WTC11 (cell line): ENCODE results near the gene MC3R. TPM values are rescaled to one million over a fixed set of nuclear protein-coding genes. Genes with fewer than 3 reads are reported as not detected.

Source experiments
- ATAC-seq: fragments of 200-7000 bp; cut with Tn5 transposase; 2 replicates; pipeline ENCODE4 v1.10.0; 2021; ENCODE audit warnings: mild to moderate bottlenecking, moderate library complexity
- CTCF ChIA-PET: fragments of 300-600 bp; sonication (Branson Sonifier 250); formaldehyde crosslinking; loops from one replicate; lab custom pipeline; 2021; ENCODE audit warnings: antibody characterized with exemption; lab: Charles Lee
- POLR2A ChIA-PET: fragments of 350-600 bp; sonication (Branson Sonifier 250); formaldehyde crosslinking; loops from one replicate; lab custom pipeline; 2021; ENCODE audit warnings: antibody characterized with exemption; lab: Charles Lee
- DNase-seq: peaks from one replicate; pipeline ENCODE4 v3.0.0; 2021; ENCODE audit warnings: low spot score
- H3K27ac Mint-ChIP-seq: 2 replicates; pipeline ENCODE4 v1.8.0; 2021; ENCODE audit warnings: mixed read lengths
- H3K27me3 Mint-ChIP-seq: 2 replicates; pipeline ENCODE4 v1.8.0; 2021; ENCODE audit warnings: low read depth, mild to moderate bottlenecking, moderate library complexity, mixed read lengths
- H3K36me3 Mint-ChIP-seq: 2 replicates; pipeline ENCODE4 v1.8.0; 2021; ENCODE audit warnings: mixed read lengths
- H3K4me1 Mint-ChIP-seq: 2 replicates; pipeline ENCODE4 v1.8.0; 2022; ENCODE audit warnings: mixed read lengths
- H3K4me3 Mint-ChIP-seq: 2 replicates; pipeline ENCODE4 v1.8.0; 2021; ENCODE audit warnings: mild to moderate bottlenecking, moderate library complexity, mixed read lengths
- H3K9me3 Mint-ChIP-seq: 2 replicates; pipeline ENCODE4 v1.8.0; 2021; ENCODE audit warnings: mixed read lengths
- AFF4 ChIP-seq: sonication (generic); formaldehyde crosslinking; IDR thresholded peaks from 2 replicates; pipeline ENCODE4 v1.8.1; 2023; ENCODE audit warnings: mild to moderate bottlenecking, missing genetic modification reagents, borderline replicate concordance
- AR ChIP-seq: fragments of 250-450 bp; sonication (Bioruptor Pico); IDR thresholded peaks from 2 replicates; pipeline ENCODE4 v1.9.0; 2021; ENCODE audit warnings: mild to moderate bottlenecking
- ATF2 ChIP-seq: sonication (generic); formaldehyde crosslinking; IDR thresholded peaks from 2 replicates; pipeline ENCODE4 v1.8.1; 2022; ENCODE audit warnings: low read depth, missing genetic modification reagents, borderline replicate concordance
- ATF6 ChIP-seq: sonication (generic); formaldehyde crosslinking; IDR thresholded peaks from 2 replicates; pipeline ENCODE4 v1.8.1; 2023; ENCODE audit warnings: mild to moderate bottlenecking, missing genetic modification reagents
- CDX4 ChIP-seq: fragments of 250-450 bp; sonication (Bioruptor Pico); IDR thresholded peaks from 2 replicates; pipeline ENCODE4 v1.9.0; 2021; ENCODE audit warnings: moderate library complexity, mild to moderate bottlenecking, inconsistent platforms, borderline replicate concordance
- E2F1 ChIP-seq: sonication (generic); formaldehyde crosslinking; IDR thresholded peaks from 2 replicates; pipeline ENCODE4 v1.8.0; 2022; ENCODE audit warnings: mild to moderate bottlenecking, missing genetic modification reagents
- ERG ChIP-seq: fragments of 250-450 bp; sonication (Bioruptor Pico); IDR thresholded peaks from 2 replicates; pipeline ENCODE4 v1.8.0; 2021; ENCODE audit warnings: mild to moderate bottlenecking
- ESRRA ChIP-seq: sonication (generic); formaldehyde crosslinking; IDR thresholded peaks from 2 replicates; pipeline ENCODE4 v1.8.1; 2022; ENCODE audit warnings: mild to moderate bottlenecking, missing genetic modification reagents, borderline replicate concordance
- ETV6 ChIP-seq: sonication (generic); formaldehyde crosslinking; IDR thresholded peaks from 2 replicates; pipeline ENCODE4 v1.8.1; 2022; ENCODE audit warnings: mild to moderate bottlenecking, missing genetic modification reagents
- FOXJ3 ChIP-seq: sonication (generic); formaldehyde crosslinking; IDR thresholded peaks from 2 replicates; pipeline ENCODE4 v1.9.0; 2021; ENCODE audit warnings: missing genetic modification reagents, mild to moderate bottlenecking, borderline replicate concordance
- HMGA2 ChIP-seq: fragments of 250-450 bp; sonication (Bioruptor Pico); IDR thresholded peaks from 2 replicates; pipeline ENCODE4 v1.4.0; 2021; ENCODE audit warnings: mild to moderate bottlenecking, moderate library complexity
- HMGXB4 ChIP-seq: sonication (generic); formaldehyde crosslinking; IDR thresholded peaks from 2 replicates; pipeline ENCODE4 v1.8.1; 2023; ENCODE audit warnings: mild to moderate bottlenecking, moderate library complexity, missing genetic modification reagents
- SOX15 ChIP-seq: fragments of 250-450 bp; sonication (Bioruptor Pico); IDR thresholded peaks from 2 replicates; pipeline ENCODE4 v1.9.0; 2021; ENCODE audit warnings: mild to moderate bottlenecking
- TEAD4 ChIP-seq: sonication (generic); formaldehyde crosslinking; IDR thresholded peaks from 2 replicates; pipeline ENCODE4 v1.8.0; 2022; ENCODE audit warnings: mild to moderate bottlenecking, missing genetic modification reagents
- TP53 ChIP-seq: sonication (generic); formaldehyde crosslinking; IDR thresholded peaks from 2 replicates; pipeline ENCODE4 v1.8.1; 2023; ENCODE audit warnings: mild to moderate bottlenecking, missing genetic modification reagents
- ZNF317 ChIP-seq: sonication (generic); formaldehyde crosslinking; IDR thresholded peaks from 2 replicates; pipeline ENCODE4 v1.8.1; 2023; ENCODE audit warnings: low read depth, mild to moderate bottlenecking, moderate library complexity, missing genetic modification reagents, borderline replicate concordance
- total RNA-seq: library from RNA; stranded (reverse); gene quantifications from 3 replicates; pipeline ENCODE4 v1.2.3, GENCODE V29; 2021

Gene MC3R
- total RNA-seq, 1 experiment from 2014 or later, result not detected

- TF ChIP-seq AFF4 (CRISPR knock-in tag) (no peak), FOXJ3 (CRISPR knock-in tag) (no peak), TEAD4 (CRISPR knock-in tag) (no peak), ATF6 (CRISPR knock-in tag) (no peak), CDX4 (CRISPR knock-in tag) (no peak), E2F1 (no peak)
Measured at GRCh38 chr20:56237335-56237734, 11.2 kb upstream of the MC3R start (continued).

GRCh38 chr20:56244259-56244658, 4.3 kb upstream of the MC3R start:
- ATAC-seq (no peak), DNase-seq (no peak)
- no peak overlapping the region for H3K4me3 Mint-ChIP-seq
- H3K4me1 Mint-ChIP-seq, result no peaks in the 10 kb centered on the region
- ChIA-PET CTCF (no interaction called here), POLR2A (no interaction called here)
- peaks cover 89% of the 10 kb centered on the region for H3K9me3 Mint-ChIP-seq
- no peak overlapping the region for H3K27ac Mint-ChIP-seq
- H3K27me3 Mint-ChIP-seq, result peaks cover 23% of the 10 kb centered on the region
- peaks cover 65% of the 10 kb centered on the region for H3K36me3 Mint-ChIP-seq
- TF ChIP-seq ETV6, result no peak
- TF ChIP-seq ATF2 (CRISPR knock-in tag), result no peak
- TF ChIP-seq AFF4 (CRISPR knock-in tag), result no peak
- TF ChIP-seq AR (CRISPR knock-in tag), result no peak
- no peak for TF ChIP-seq HMGA2
- no peak for TF ChIP-seq ESRRA (CRISPR knock-in tag)
- TF ChIP-seq ZNF317 (CRISPR knock-in tag), result no peak
- no peak for TF ChIP-seq SOX15 (CRISPR knock-in tag)
- TF ChIP-seq TP53 (CRISPR knock-in tag), result no peak
- TF ChIP-seq HMGXB4 (CRISPR knock-in tag), result no peak
- TF ChIP-seq ERG, result no peak
